ENCODE measurements around the gene HOXB8.

The HOXB8 gene

GRCh38 chr17:48624544-48625494 is 9.7 kb upstream of the HOXB8 start:
- no peak for DNase-seq

- no peak for DNase-seq
These were observed 9.0 kb upstream of the HOXB8 start for GRCh38 chr17:48624118-48624517.

- DNase-seq: no peak
These were observed 8.5 kb upstream of the HOXB8 start for GRCh38 chr17:48623583-48623982.

GRCh38 chr17:48622857-48623256 is 7.8 kb upstream of the HOXB8 start:
- no peak for DNase-seq

- no peak for DNase-seq
These were observed 6.6 kb upstream of the HOXB8 start for GRCh38 chr17:48621410-48622392.

- DNase-seq: no peak
These were observed 5.5 kb upstream of the HOXB8 start for GRCh38 chr17:48620461-48621139.

GRCh38 chr17:48619826-48620449 is 4.8 kb upstream of the HOXB8 start:
- no peak for DNase-seq

- DNase-seq: peak; percentile 80
These were observed 3.3 kb upstream of the HOXB8 start for GRCh38 chr17:48618256-48618896.

GRCh38 chr17:48617471-48618255 is 2.6 kb upstream of the HOXB8 start:
- DNase-seq: no peak

- no peak for DNase-seq
These were observed 1.8 kb upstream of the HOXB8 start for GRCh38 chr17:48616717-48617470.

- no peak for DNase-seq
These were observed 1.0 kb upstream of the HOXB8 start for GRCh38 chr17:48615963-48616716.

- DNase-seq: no peak
These were observed 1.0 kb downstream of the HOXB8 start for GRCh38 chr17:48613862-48614694.

GRCh38 chr17:48612854-48613691 is 2.0 kb downstream of the HOXB8 start:
- DNase-seq: peak; percentile 40

GRCh38 chr17:48612456-48612853 is 2.6 kb downstream of the HOXB8 start:
- DNase-seq: no peak

GRCh38 chr17:48611681-48612455 is 3.2 kb downstream of the HOXB8 start:
- no peak for DNase-seq

- DNase-seq: no peak
These were observed 3.9 kb downstream of the HOXB8 start for GRCh38 chr17:48611213-48611612.
